Adrenal gland (tissue), 12 donors: ENCODE data around the gene ACSM6. TPM values are rescaled to one million over a fixed set of nuclear protein-coding genes. Genes with fewer than 3 reads are reported as not detected.
A peak's percentile ranks its signal among the peaks of the same experiment; 100 is the strongest.

Experiments used
- DNase-seq, 7 donors: peaks; one replicate each; pipeline ENCODE4 v3.0.0-alpha.2; 2019 to 2020
- H3K27ac ChIP-seq, 5 donors: fragments of 200-600 bp; sonication (generic) in 4 of 5; 1 replicate in 3 of 5; 2 replicates in 2 of 5; pipeline versions ENCODE4 v1.5.1 to v1.8.0; 2016 to 2020; ENCODE audit warnings: mild to moderate bottlenecking in 1 of 5
- H3K27me3 ChIP-seq: fragments of 200-600 bp; 2 replicates; pipeline ENCODE4 v1.8.0; 2021
- H3K36me3 ChIP-seq, 2 donors: fragments of 200-600 bp; replicated peaks in 1 of 2; 1 replicate in 1 of 2; 2 replicates in 1 of 2; pipeline versions ENCODE4 v1.5.1 to v1.8.0; 2018 to 2022
- H3K4me1 ChIP-seq, 2 donors: fragments of 200-600 bp; replicated peaks in 1 of 2; 1 replicate in 1 of 2; 2 replicates in 1 of 2; pipeline versions ENCODE4 v1.5.1 to v1.8.0; 2018 to 2021
- H3K4me3 ChIP-seq, 4 donors: fragments of 200-600 bp; sonication (generic) in 3 of 4; one replicate each; pipeline ENCODE4 v1.5.1; 2016 to 2018
- H3K9me3 ChIP-seq, 3 donors: fragments of 200-600 bp; sonication (generic) in 1 of 3; replicated peaks in 1 of 3; 1 replicate in 2 of 3; 2 replicates in 1 of 3; pipeline versions ENCODE4 v1.5.1 to v1.8.0; 2016 to 2021
- CTCF ChIP-seq, 6 experiments: fragments of 450-650 bp in 4 of 6; fragments of 200-600 bp in 2 of 6; sonication (generic) in 1 of 6; IDR thresholded peaks; 1 replicate in 5 of 6; 2 replicates in 1 of 6; pipeline versions ENCODE4 v1.5.1 to v1.8.0; 2016 to 2021; ENCODE audit warnings: antibody characterized with exemption in 6 of 6, mild to moderate bottlenecking in 2 of 6, moderate library complexity in 1 of 6
- POLR2A ChIP-seq, 2 donors: fragments of 450-650 bp; IDR thresholded peaks; one replicate each; pipeline ENCODE4 v1.6.1; 2017; ENCODE audit warnings: antibody characterized with exemption in 2 of 2, mild to moderate bottlenecking in 2 of 2, moderate library complexity in 1 of 2
- WGBS, 4 donors: extraction: QIAGEN DNeasy Blood & Tissue Kit in 2 of 4; methylation state at CpG; one replicate each; pipeline versions ENCODE4 v1.1.5 to v1.1.7; 2013 to 2017; 5-methylcytosine and 5-hydroxymethylcytosine counted together
- intact Hi-C, 2 donors: fragments of 100-400 bp; cut with DNase I; formaldehyde crosslinking; loops; one replicate each; pipeline versions ENCODE4 v1.14.1 to v1.15.0; 2022 to 2023
- polyA plus RNA-seq, 3 donors: library from polyadenylated mRNA; stranded (reverse); fragments of 200-250 nt in 2 of 3; fragments of 350-450 nt in 1 of 3; fragmentation: Illumina TruSeq in 1 of 3; extraction: RNeasy Lipid Tissue Mini Kit (QIAGEN cat#74804) in 1 of 3; gene quantifications; one replicate each; pipeline ENCODE4 v1.2.3, GENCODE V29; 2013 to 2014
- total RNA-seq, 9 donors: library from RNA; depleted of rRNA in 4 of 9; stranded (reverse); fragments of >200 nt in 4 of 9; fragments of 120-200 nt in 1 of 9; fragmentation: NEBNext Ultra II Directional in 1 of 9; extraction: Animal tissue kit (Norgen Biotek cat#: 25700) in 1 of 9; gene quantifications; one replicate each; pipeline versions ENCODE4 v1.1.0 to v1.2.4, GENCODE V29; 2013 to 2023
- donor health status: healthy with polysubstance abuse.
- donor health status: Bipolar disorder and iron deficiency.
- donor health status: DM: yes; HTN: yes; CAD: no.
- donor health status: DM: no; HTN: no; CAD: no.
- donor health status: DM: no; HTN: no; CAD: no.
- donor health status: DM: yes; HTN: yes; CAD: no.

ACSM6 gene
- total and polyA plus RNA-seq, 12 donors: not detected

- DNase-seq: no peak
- H3K27me3 ChIP-seq: no peaks in the 10 kb centered on the region
- TF ChIP-seq CTCF (IDR thresholded peaks at IDR 0.05) (no peak), POLR2A (IDR thresholded peaks at IDR 0.05) (no peak)
- intact Hi-C loops: no loop called here
- H3K36me3 ChIP-seq: no peaks in the 10 kb centered on the region
- 57 to 71% (median 59%) methylated on average over 2 of the region's 2 CpGs for WGBS, 4 donors
- H3K4me1 ChIP-seq: no peaks in the 10 kb centered on the region
- no peak overlapping the region for H3K27ac ChIP-seq
- no peaks in the 10 kb centered on the region for H3K9me3 ChIP-seq
- H3K4me3 ChIP-seq: no peak overlapping the region
Observed at GRCh38 chr10:95253007-95253406, 59.0 kb downstream of the ACSM6 start.

GRCh38 chr10:95253686-95254085 lies 59.6 kb downstream of the ACSM6 start:
- intact Hi-C loops: no loop called here
- Histone ChIP-seq H3K4me1 (no peaks in the 10 kb centered on the region), H3K36me3 (no peaks in the 10 kb centered on the region), H3K27me3 (no peaks in the 10 kb centered on the region), H3K4me3 (no peak overlapping the region), H3K27ac (no peak overlapping the region), H3K9me3 (no peaks in the 10 kb centered on the region)
- no peak for TF ChIP-seq CTCF (IDR thresholded peaks at IDR 0.05)
- TF ChIP-seq POLR2A (IDR thresholded peaks at IDR 0.05): no peak
- 85 to 93% (median 87%) methylated on average over 2 of the region's 2 CpGs for WGBS, 4 donors
- DNase-seq: no peak

GRCh38 chr10:95254629-95255028 lies 60.6 kb downstream of the ACSM6 start:
- Histone ChIP-seq H3K9me3 (no peaks in the 10 kb centered on the region), H3K4me1 (no peaks in the 10 kb centered on the region), H3K4me3 (no peak overlapping the region), H3K27ac (no peak overlapping the region), H3K36me3 (peaks cover 0 to 6% of the 10 kb centered on the region in 2 donors), H3K27me3 (no peaks in the 10 kb centered on the region)
- peak in 1 of 7 donors; percentile 17 for DNase-seq
- intact Hi-C loops: no loop called here
- 74 to 82% (median 79%) methylated on average over 3 of the region's 3 CpGs for WGBS, 4 donors
- no peak for TF ChIP-seq CTCF (IDR thresholded peaks at IDR 0.05)

GRCh38 chr10:95256268-95256667 lies 62.2 kb downstream of the ACSM6 start:
- Histone ChIP-seq H3K4me1 (peaks cover 0 to 6% of the 10 kb centered on the region in 2 donors), H3K27ac (no peak overlapping the region), H3K36me3 (peaks cover 0 to 6% of the 10 kb centered on the region in 2 donors), H3K27me3 (no peaks in the 10 kb centered on the region), H3K9me3 (no peaks in the 10 kb centered on the region), H3K4me3 (no peak overlapping the region)
- no peak for TF ChIP-seq POLR2A (IDR thresholded peaks at IDR 0.05)
- no peak for TF ChIP-seq CTCF (IDR thresholded peaks at IDR 0.05)
- DNase-seq: no peak
- intact Hi-C loops: no loop called here
- WGBS, 4 donors: 68 to 83% (median 74%) methylated on average over 1 of the region's 1 CpG
